Esophagus squamous epithelium (tissue), 4 donors: ENCODE data around the gene ALG2.

ENCODE experiments used
- CTCF ChIP-seq, 6 experiments: fragments of 450-650 bp in 4 of 6; fragments of 200-600 bp in 2 of 6; sonication (generic) in 2 of 6; IDR thresholded peaks; one replicate each; pipeline ENCODE4 v1.5.1; 2016 to 2019; ENCODE audit warnings: antibody characterized with exemption in 6 of 6, mild to moderate bottlenecking in 4 of 6, moderate library complexity in 4 of 6
- POLR2A ChIP-seq, 4 donors: fragments of 450-650 bp; IDR thresholded peaks; one replicate each; pipeline ENCODE4 v1.6.1; 2017; ENCODE audit warnings: antibody characterized with exemption in 4 of 4, mild to moderate bottlenecking in 4 of 4, moderate library complexity in 3 of 4

DNA sequence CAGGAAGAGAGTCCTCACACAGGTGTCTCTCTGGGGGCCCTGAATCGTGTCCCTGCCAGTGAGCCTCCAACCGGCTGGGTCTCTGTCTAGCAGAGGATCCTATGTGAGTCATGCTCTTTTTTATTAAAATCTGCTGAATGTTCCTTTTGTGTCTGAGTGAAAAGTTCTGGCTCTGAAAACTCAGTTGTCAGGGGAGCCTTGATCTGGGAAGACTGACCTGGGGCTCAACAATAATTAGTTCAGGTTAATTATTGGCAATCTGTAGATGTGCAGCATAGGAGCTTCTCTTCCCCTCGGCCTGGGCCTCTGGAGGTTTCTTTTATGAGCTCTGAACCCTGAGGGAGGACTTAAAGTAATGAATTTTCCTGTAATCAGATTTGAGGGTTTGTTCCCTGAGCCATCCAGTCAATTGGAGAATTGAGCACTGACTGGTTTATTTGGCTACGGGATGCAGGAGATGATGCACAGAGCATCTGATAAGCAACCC lies 45.2 kb downstream of the ALG2 start:
- TF ChIP-seq CTCF (IDR thresholded peaks at IDR 0.05) (no peak), POLR2A (IDR thresholded peaks at IDR 0.05) (no peak)
